Panc1 (cell line): ENCODE results near the gene GGT6.

Experiments used
- CTCF ChIP-seq: fragments of 450-650 bp; IDR thresholded peaks from 2 replicates; pipeline ENCODE4 v1.5.1; 2017; ENCODE audit warnings: mild to moderate bottlenecking
- POLR2AphosphoS5 ChIP-seq: IDR thresholded peaks from 2 replicates; pipeline ENCODE4 v1.6.1; 2012; ENCODE audit warnings: mild to moderate bottlenecking, low read depth, low read length, moderate library complexity
- REST ChIP-seq, 2 experiments: IDR thresholded peaks; 2 replicates each; pipeline ENCODE4 v1.6.1; 2011 to 2012; ENCODE audit warnings: low read depth in 2 of 2, control low read depth in 1 of 2, low read length in 1 of 2, mild to moderate bottlenecking in 1 of 2, moderate library complexity in 1 of 2; ENCODE audit not compliant: insufficient read depth in 1 of 2
- SIN3A ChIP-seq: IDR thresholded peaks from 2 replicates; pipeline ENCODE4 v1.6.1; 2012; ENCODE audit warnings: low read depth, mild to moderate bottlenecking, low read length, moderate library complexity, borderline replicate concordance; ENCODE audit not compliant: insufficient read depth
- TCF7L2 ChIP-seq: IDR thresholded peaks from 2 replicates; pipeline ENCODE4 v1.6.1; 2011; ENCODE audit warnings: mild to moderate bottlenecking, low read depth, low read length, inconsistent platforms

- TF ChIP-seq CTCF (no peak), POLR2AphosphoS5 (no peak), SIN3A (no peak), REST (IDR thresholded peaks at IDR 0.05; ENCODE audit: insufficient read depth in 1 of 2, low read depth in 2 of 2, low read length in 1 of 2) (no peak), TCF7L2 (no peak)
Observed at GRCh38 chr17:4534515-4534914, 25.9 kb downstream of the GGT6 start.
